Measurements from ENCODE around the gene ZNF850. TPM values are rescaled to one million over a fixed set of nuclear protein-coding genes. Genes with fewer than 3 reads are reported as not detected.
A peak's percentile ranks its signal among the peaks of the same experiment; 100 is the strongest.

The ZNF850 gene
- total RNA-seq, 1 experiment from 2014 or later, result 4.0 TPM

DNA sequence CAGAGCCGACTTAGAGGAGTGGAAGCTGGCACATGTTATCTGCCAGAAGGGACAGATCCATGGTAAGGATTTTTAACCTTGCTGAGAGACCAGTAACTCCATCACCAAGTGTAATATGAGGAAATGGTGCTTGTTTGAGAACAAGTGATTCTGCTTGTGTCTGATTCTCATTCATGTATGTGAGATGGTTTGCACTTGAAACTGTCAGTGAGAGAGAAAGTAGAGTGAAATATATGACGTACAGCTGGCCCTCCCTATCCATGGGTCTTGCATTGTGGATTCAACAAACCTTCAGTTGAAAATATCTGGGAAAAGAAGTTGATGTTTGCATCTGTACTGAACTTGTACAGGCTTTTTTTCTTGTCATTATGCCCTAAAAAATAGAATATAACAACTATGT lies 104.0 kb downstream of the ZNF850 start:
- Histone ChIP-seq H3K4me3 (no peak overlapping the region), H3K9me2 (ENCODE audit: insufficient read depth) (no peaks in the 10 kb centered on the region), H3K9me3 (ENCODE audit: insufficient read depth, low read depth) (peaks cover 29% of the 10 kb centered on the region), H2AFZ (no peak overlapping the region), H4K20me1 (ENCODE audit: insufficient read depth) (no peaks in the 10 kb centered on the region), H3K27me3 (ENCODE audit: insufficient read depth, low read depth) (no peaks in the 10 kb centered on the region), H3K4me2 (no peak overlapping the region), H3K27ac (no peak overlapping the region), H3K36me3 (ENCODE audit: low read depth) (peaks cover 23% of the 10 kb centered on the region; the same call in 1 of the 2 replicates), H3F3A (ENCODE audit: insufficient read depth, low read depth) (0 out of 2 replicates have a peak, but pooled peaks cover 4% of the 10 kb centered on the region), H3K4me1 (replicated peaks; ENCODE audit: insufficient read depth) (0 out of 2 replicates have a peak, but pooled peaks cover 5% of the 10 kb centered on the region), H3K79me2 (ENCODE audit: low read depth) (peaks cover 38% of the 10 kb centered on the region)
- DNase-seq, result no peak
- BruUV-seq (replicated peaks), result no TSS peak
- ChIA-PET CTCF (no interaction called here), POLR2A (ENCODE audit: unreplicated experiment) (no interaction called here)
- TF ChIP-seq EZH2 (IDR thresholded peaks at IDR 0.05; ENCODE audit: low read depth), result no peak
- TF ChIP-seq, protein P1, sequence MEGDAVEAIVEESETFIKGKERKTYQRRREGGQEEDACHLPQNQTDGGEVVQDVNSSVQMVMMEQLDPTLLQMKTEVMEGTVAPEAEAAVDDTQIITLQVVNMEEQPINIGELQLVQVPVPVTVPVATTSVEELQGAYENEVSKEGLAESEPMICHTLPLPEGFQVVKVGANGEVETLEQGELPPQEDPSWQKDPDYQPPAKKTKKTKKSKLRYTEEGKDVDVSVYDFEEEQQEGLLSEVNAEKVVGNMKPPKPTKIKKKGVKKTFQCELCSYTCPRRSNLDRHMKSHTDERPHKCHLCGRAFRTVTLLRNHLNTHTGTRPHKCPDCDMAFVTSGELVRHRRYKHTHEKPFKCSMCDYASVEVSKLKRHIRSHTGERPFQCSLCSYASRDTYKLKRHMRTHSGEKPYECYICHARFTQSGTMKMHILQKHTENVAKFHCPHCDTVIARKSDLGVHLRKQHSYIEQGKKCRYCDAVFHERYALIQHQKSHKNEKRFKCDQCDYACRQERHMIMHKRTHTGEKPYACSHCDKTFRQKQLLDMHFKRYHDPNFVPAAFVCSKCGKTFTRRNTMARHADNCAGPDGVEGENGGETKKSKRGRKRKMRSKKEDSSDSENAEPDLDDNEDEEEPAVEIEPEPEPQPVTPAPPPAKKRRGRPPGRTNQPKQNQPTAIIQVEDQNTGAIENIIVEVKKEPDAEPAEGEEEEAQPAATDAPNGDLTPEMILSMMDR (conservative IDR thresholded peaks at IDR 0.05), result no peak
- intact Hi-C loops (cut with micrococcal nuclease; ENCODE audit: unreplicated experiment), result loop anchor here (5.0 kb wide), 1 partner anchor 104 kb away; the partner anchor contains the start of gene ZNF850

DNA sequence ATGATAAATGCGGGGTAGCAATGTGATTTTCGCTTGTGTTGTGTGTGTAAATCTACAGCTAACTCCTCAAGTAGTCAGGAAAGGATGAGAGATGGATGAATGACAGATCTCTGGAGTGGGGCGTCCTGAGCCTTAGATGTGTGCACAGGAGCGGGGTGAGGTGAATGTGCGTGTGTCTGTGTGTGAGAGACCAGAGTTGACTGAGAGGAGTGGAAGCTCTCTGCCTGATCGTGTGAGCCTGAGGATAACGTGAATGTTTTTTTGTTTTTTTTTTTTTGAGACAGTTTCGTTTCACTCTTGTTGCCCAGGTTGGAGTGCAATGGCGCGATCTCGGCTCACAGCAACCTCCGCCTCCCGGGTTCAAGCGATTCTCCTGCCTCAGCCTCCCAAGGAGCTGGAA lies 106.8 kb downstream of the ZNF850 start:
- H3K9me3 ChIP-seq (ENCODE audit: insufficient read depth, low read depth), result peaks cover 32% of the 10 kb centered on the region
- no TSS peak for BruUV-seq (replicated peaks)
- H3K4me3 ChIP-seq, result peak overlapping the region; percentile 79
- H3K9me2 ChIP-seq (ENCODE audit: insufficient read depth), result no peaks in the 10 kb centered on the region
- peak overlapping the region; percentile 89 for H3K4me2 ChIP-seq
- H3K4me1 ChIP-seq (replicated peaks; ENCODE audit: insufficient read depth), result 0 out of 2 replicates have a peak, but pooled peaks cover 5% of the 10 kb centered on the region
- no peaks in the 10 kb centered on the region for H4K20me1 ChIP-seq (ENCODE audit: insufficient read depth)
- intact Hi-C loops (cut with micrococcal nuclease; ENCODE audit: unreplicated experiment), result loop anchor here (1.0 to 5.0 kb wide), 3 partner anchors 21 to 106 kb away; partner anchors contain the start of genes ZNF529, ZNF567 and ZNF850
- 0 out of 2 replicates have a peak, but pooled peaks cover 4% of the 10 kb centered on the region for H3F3A ChIP-seq (ENCODE audit: insufficient read depth, low read depth)
- CTCF ChIA-PET, result no interaction called here
- H3K27me3 ChIP-seq (ENCODE audit: insufficient read depth, low read depth), result no peaks in the 10 kb centered on the region
- TF ChIP-seq, protein P1 (conservative IDR thresholded peaks at IDR 0.05), result no peak
- TF ChIP-seq EZH2 (IDR thresholded peaks at IDR 0.05; ENCODE audit: low read depth), result no peak
- peak overlapping the region; percentile 96 for H2AFZ ChIP-seq
- no peak overlapping the region for H3K27ac ChIP-seq
- POLR2A ChIA-PET (ENCODE audit: unreplicated experiment), result interaction anchor here (0.6 kb wide), 2 partner anchors 107 to 346 kb away, joined by 3 to 5 read pairs; partner anchors contain the start of gene ZNF850
- H3K79me2 ChIP-seq (ENCODE audit: low read depth), result peaks cover 38% of the 10 kb centered on the region
- DNase-seq, result no peak
- peaks cover 28% of the 10 kb centered on the region; the same call in 1 of the 2 replicates for H3K36me3 ChIP-seq (ENCODE audit: low read depth)

Other genes with a start within 250 kb of the ZNF850 start
- 9.4 and 10.6 TPM in 2 replicates for gene ZNF260, start 244.5 kb downstream of the ZNF850 start, total RNA-seq (2021)
- 4.0 and 4.2 TPM in 2 replicates for gene ZNF529, start 199.5 kb downstream of the ZNF850 start, total RNA-seq (2021)
- 0.55 TPM in 1 of 2 replicates, not detected in the other for gene ZNF382, start 167.5 kb downstream of the ZNF850 start, total RNA-seq (2021)
- gene ZNF461, start 106.0 kb downstream of the ZNF850 start, total RNA-seq (2021), result 5.2 and 9.2 TPM in 2 replicates
- 7.0 and 7.9 TPM in 2 replicates for gene ZNF567, start 85.2 kb downstream of the ZNF850 start, total RNA-seq (2021)
- gene ZNF790, start 65.6 kb upstream of the ZNF850 start, total RNA-seq (2021), result 5.0 and 5.9 TPM in 2 replicates
- 7.1 and 8.2 TPM in 2 replicates for gene ZNF345, start 78.1 kb upstream of the ZNF850 start, total RNA-seq (2021)
- 2.6 and 3.1 TPM in 2 replicates for gene ZNF829, start 143.5 kb upstream of the ZNF850 start, total RNA-seq (2021)
- gene ZNF568, start 143.5 kb upstream of the ZNF850 start, total RNA-seq (2021), result 5.8 and 6.4 TPM in 2 replicates